Suppressor macrophage treated with lipopolysaccharide for 1 hour (primary cell): ENCODE data around the gene BLTP3A.
"Not testable (repeated sequence)": the region's sequence is repeated elsewhere in the genome, so short reads cannot be mapped to it uniquely, and the experiment has no call there.

Experiments
- DNase-seq, 3 donors: peaks; one replicate each; pipeline ENCODE4 v3.0.0-alpha.2; 2020 to 2022

BLTP3A gene, protein sequence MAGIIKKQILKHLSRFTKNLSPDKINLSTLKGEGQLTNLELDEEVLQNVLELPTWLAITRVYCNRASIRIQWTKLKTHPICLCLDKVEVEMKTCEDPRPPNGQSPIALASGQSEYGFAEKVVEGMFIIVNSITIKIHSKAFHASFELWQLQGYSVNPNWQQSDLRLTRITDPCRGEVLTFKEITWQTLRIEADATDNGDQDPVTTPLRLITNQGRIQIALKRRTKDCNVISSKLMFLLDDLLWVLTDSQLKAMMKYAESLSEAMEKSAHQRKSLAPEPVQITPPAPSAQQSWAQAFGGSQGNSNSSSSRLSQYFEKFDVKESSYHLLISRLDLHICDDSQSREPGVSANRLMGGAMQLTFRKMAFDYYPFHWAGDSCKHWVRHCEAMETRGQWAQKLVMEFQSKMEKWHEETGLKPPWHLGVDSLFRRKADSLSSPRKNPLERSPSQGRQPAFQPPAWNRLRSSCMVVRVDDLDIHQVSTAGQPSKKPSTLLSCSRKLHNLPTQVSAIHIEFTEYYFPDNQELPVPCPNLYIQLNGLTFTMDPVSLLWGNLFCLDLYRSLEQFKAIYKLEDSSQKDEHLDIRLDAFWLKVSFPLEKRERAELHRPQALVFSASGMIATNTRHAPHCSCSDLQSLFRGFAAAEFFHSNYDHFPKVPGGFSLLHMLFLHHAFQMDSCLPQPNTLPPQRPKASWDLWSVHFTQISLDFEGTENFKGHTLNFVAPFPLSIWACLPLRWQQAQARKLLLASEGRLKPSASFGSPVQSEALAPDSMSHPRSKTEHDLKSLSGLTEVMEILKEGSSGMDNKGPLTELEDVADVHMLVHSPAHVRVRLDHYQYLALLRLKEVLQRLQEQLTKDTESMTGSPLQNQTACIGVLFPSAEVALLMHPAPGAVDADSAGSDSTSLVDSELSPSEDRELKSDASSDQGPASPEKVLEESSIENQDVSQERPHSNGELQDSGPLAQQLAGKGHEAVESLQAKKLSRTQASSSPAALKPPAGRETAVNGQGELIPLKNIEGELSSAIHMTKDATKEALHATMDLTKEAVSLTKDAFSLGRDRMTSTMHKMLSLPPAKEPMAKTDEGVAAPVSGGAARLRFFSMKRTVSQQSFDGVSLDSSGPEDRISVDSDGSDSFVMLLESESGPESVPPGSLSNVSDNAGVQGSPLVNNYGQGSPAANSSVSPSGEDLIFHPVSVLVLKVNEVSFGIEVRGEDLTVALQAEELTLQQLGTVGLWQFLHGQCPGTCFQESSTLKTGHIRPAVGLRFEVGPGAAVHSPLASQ (N-terminal part only)

DNA sequence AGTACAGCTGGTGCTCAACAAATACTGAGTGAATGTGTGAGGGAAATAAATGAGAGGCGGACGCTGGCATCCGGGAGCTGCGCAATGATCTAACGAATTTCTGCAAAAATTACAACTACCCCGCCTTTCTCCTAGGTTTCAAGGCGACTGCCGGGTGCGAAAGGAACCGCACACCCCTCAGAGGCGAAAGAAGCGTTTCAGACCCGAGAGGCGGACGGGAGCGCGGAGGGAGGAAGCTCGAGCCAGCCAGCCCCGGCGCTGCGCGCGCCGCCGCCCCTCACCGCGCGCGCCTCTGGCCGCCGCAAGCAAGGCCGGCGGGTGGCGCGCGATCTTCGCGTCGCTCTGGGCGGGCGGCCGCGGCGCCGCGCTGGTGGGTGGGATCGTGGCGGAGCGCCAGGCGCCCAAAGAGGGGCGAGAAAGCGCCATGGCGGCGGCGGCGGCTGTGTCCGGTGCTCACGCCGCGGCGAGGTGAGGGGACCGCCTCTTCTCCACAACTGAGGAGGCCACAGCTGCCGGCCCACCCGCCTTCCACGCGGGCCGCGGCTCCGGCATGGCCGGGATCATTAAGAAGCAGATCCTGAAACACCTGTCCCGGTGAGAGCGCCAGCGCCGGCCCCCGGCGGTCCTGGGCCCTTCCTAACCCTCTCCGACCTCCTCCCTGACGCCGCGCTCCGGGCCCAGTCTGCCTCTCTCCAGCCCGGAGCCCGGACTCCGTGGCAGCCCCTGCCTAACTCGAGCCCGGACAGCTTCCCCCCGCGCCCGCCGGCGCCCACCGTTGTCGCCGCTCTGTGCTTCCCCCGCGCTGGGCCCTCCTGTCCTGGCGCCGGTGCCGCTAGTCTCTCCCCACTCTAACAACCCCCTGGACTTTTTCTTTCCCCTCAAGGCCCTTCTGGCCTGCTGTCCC is at the start of gene BLTP3A:
TSS of gene BLTP3A (plus strand) at position 383 of the 904 bp plus-strand sequence. CDS start at position 551, 168 bp downstream.
- DNase-seq = peak; percentile 89 to 96 (median 91)

- DNase-seq = no peak
These were observed 49.8 kb upstream of the BLTP3A start for GRCh38 chr6:34742094-34742493.

DNA sequence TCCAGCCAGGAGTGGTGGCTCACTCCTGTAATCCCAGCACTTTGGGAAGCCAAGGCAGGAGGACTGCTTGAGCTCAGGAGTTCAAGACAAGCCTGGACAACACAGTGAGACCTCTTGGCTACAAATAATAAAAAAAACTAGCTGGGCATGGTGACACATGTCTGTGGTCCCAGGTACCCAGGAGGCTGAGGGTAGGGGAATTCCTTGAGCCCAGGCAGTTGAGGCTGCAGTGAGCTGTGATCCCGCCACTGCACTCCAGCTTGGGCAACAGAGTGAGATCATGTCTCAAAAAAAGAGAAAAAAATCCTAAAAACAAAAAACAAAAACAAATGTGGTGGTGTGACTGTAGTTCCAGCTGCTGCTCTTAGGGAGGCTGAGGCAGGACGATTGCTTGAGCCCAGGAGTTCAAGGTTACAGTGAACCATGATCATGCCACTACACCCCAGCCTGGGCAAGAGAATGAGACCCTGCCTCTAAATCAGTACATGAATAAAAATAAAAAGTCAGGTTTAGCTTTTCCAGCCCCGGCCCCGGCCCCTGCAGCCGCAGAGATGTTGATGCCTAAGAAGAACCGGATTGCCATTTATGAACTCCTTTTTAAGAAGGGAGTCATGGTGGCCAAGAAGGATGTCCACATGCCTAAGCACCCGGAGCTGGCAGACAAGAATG is 48.1 kb upstream of the BLTP3A start:
- DNase-seq = no peak

GRCh38 chr6:34744294-34744647 is 47.6 kb upstream of the BLTP3A start:
- DNase-seq = not testable (repeated sequence)

- peak in 1 of 3 donors; percentile 29 for DNase-seq
These were observed 46.4 kb upstream of the BLTP3A start for GRCh38 chr6:34745277-34746103.

DNA sequence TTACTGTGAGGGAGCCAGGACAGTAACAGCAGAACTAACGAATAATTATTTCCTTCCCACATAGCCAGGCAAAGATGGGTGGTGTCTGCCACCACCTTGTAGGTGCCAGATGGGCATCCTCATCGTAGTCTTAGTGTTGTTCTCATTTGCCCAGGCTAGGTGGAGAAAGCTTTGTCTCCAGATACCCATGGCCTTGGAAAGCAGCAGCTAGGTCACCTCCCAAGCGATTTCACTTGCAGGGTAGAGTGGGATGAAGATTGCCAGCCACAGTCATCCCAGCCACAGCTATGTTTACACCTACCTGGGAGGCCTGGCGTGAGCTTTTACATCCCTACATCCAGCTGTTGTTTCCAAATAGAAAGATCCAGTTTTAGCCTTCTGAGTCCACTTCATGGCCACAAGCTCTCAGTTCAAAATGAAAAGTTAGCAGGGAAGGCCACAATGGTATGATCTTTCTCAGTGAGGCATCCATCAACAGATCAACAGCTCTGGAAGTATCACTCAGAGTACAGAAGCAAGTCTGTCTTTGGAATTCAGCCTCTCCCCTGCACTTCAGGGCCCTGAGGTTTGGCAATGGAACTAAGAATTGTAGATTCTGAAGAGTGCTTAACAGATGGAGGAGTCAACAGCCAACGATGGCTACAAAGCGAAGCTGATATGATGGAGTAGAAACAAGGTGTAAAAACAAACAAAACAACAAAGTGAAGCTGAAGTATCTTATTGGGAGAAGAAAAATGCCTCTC is 45.6 kb upstream of the BLTP3A start:
- no peak for DNase-seq

- no peak for DNase-seq
These were observed 43.1 kb upstream of the BLTP3A start for GRCh38 chr6:34748757-34749156.

DNA sequence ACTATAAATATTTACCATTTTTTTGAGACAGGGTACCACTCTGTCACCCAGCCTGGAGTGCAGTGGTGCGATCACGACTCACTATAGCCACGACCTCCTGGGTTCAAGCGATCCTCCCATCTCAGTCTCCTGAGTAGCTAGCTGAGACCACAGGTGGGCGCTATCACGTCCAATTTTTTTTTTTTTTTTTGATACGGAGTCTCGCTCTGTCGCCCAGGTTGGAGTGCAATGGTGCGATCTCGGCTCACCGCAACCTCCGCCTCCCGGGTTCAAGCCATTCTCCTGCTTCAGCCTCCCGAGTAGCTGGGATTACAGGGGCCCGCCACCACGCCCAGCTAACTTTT is 35.4 kb upstream of the BLTP3A start:
- DNase-seq = peak; percentile 19 to 34 (median 24)

- DNase-seq = no peak
These were observed 34.1 kb upstream of the BLTP3A start for GRCh38 chr6:34757687-34758274.

DNA sequence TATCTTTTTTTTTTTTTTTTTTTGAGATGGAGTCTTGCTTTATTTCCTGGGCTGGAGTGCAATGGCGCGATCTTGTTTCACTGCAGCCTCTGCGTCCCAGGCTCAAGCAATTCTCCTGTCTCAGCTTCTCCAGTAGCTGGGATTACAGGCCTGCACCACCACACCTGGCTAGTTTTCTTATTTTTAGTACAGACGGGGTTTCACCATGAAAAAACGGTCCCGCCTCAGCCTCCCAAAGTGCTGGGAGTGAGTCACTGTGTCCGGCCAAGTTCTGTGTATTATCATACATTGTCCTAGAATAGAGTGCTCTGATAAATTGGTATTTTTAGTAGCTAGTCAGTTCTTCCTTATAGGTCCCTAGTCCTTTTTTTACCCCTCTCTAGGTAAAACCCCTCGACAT is 31.8 kb upstream of the BLTP3A start:
- no peak for DNase-seq

- DNase-seq = not testable (repeated sequence)
These were observed 30.2 kb upstream of the BLTP3A start for GRCh38 chr6:34761681-34762080.

GRCh38 chr6:34768148-34768547 is 23.7 kb upstream of the BLTP3A start:
- DNase-seq = no peak

DNA sequence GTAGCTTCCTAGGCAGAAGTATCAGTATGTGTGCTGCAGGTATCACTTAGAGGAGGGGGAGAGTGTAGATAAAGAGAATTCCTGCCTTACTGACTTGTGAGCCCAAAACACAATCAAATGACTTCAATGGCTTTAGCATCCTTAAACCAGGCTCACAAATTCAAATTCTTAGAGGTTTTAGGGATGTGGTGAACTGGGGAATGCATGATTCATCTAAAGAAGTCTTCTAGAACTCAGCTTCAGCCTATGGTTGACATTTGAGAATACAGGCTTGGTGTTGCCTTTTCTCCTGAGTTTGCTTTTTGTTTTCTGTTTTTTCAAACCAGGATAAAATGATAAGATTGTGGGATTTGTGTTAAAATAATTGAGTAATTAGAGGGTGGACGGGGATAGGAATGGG is 20.2 kb upstream of the BLTP3A start:
- peak in 2 of 3 donors; percentile 39 to 44 for DNase-seq

DNA sequence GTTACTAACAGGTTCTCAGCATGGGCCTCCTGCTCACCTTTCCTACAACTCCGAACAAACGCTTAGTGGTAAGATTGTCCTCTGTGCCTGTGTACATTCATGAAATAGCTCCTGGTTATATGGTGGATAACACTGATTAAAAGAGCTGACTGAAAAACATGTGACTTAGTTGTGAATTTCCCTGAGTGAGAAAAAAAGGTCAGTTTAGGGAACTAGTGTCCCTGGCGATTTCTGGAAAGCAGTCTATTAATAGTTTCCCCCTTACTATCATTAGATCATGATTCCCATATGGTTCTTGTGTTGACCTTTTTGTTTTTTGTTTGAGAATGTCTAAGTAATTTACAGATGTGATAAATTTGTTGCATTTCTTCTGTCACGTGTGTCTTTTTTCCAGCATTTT is 18.9 kb upstream of the BLTP3A start:
- DNase-seq = peak; percentile 73 to 92 (median 87)

DNA sequence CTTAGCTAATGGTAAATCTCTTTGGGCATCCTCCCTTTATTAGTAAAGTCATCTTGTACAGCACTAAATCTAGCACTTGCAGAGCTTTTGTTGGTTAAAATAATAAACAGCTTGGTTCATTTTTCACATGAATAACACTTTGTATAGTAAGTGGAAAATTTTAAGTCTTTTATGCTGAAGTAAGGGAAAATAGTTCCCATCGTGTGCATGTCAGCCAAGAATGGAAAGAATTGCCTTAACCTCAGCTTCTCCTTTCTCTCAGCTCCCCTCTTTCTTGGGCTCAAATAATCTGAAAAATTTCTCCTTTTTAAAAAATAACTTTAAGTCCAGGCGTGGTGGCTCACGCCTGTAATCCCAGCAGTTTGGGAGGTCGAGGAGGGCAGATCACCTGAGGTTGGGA is 18.0 kb upstream of the BLTP3A start:
- DNase-seq = peak; percentile 45 to 73 (median 70)

- DNase-seq = no peak
These were observed 16.9 kb upstream of the BLTP3A start for GRCh38 chr6:34774967-34775366.

- peak; percentile 22 to 35 (median 26) for DNase-seq
These were observed 6.5 kb upstream of the BLTP3A start for GRCh38 chr6:34785375-34785774.

- DNase-seq = not testable (repeated sequence)
These were observed 4.7 kb upstream of the BLTP3A start for GRCh38 chr6:34787152-34787551.

GRCh38 chr6:34788111-34788510 is 3.8 kb upstream of the BLTP3A start:
- DNase-seq = no peak
